Measurements from ENCODE around the gene CNGA2. TPM values are rescaled to one million over a fixed set of nuclear protein-coding genes. Genes with fewer than 3 reads are reported as not detected.

The CNGA2 gene
- total and polyA plus RNA-seq, 2 donors (not counting 3 experiments of a cell fraction or from before 2014, with no cell fraction given), result not detected

GRCh38 chrX:151726751-151727150 lies 7.8 kb upstream of the CNGA2 start:
- TF ChIP-seq POLR2AphosphoS5 (IDR thresholded peaks at IDR 0.05; ENCODE audit: insufficient read depth, low read depth, low read length) (no peak), EZH2 (IDR thresholded peaks at IDR 0.05; ENCODE audit: borderline replicate concordance, low read depth, low read length, severe bottlenecking) (no peak)
- H3K4me1 ChIP-seq (ENCODE audit: control insufficient read depth, extremely low read depth, insufficient read depth, low read length), result no peaks in the 10 kb centered on the region
- POLR2A ChIA-PET, result no interaction called here

GRCh38 chrX:151727346-151727745 lies 7.2 kb upstream of the CNGA2 start:
- H3K36me3 ChIP-seq (ENCODE audit: control insufficient read depth in 2 of 2, extremely low read depth in 1 of 2, insufficient read depth in 2 of 2, low read length in 2 of 2), result no peaks in the 10 kb centered on the region
- H3K4me2 ChIP-seq (ENCODE audit: insufficient read depth, low read length), result no peak overlapping the region
- no peaks in the 10 kb centered on the region for H3K79me2 ChIP-seq (ENCODE audit: control insufficient read depth, insufficient read depth, low read length)
- no peak for TF ChIP-seq POLR2A (IDR thresholded peaks at IDR 0.05; ENCODE audit: low read depth, low read length)
- TF ChIP-seq GATA2 (IDR thresholded peaks at IDR 0.05; ENCODE audit: insufficient read depth, insufficient read length, low read depth, low read length), result no peak
- no peak for TF ChIP-seq CTCF (IDR thresholded peaks at IDR 0.05; ENCODE audit: extremely low read depth in 1 of 2, insufficient read depth in 1 of 2, low read depth in 1 of 2, low read length in 2 of 2)
- no peak for TF ChIP-seq MYC (IDR thresholded peaks at IDR 0.05; ENCODE audit: low read depth, low read length)
- TF ChIP-seq MAX (IDR thresholded peaks at IDR 0.05; ENCODE audit: insufficient read depth, insufficient read length), result no peak
- no peak for TF ChIP-seq JUN (IDR thresholded peaks at IDR 0.05; ENCODE audit: borderline replicate concordance, insufficient read depth, insufficient read length, low read depth)
- no peak for TF ChIP-seq POLR2AphosphoS5 (IDR thresholded peaks at IDR 0.05; ENCODE audit: insufficient read depth, low read depth, low read length)
- TF ChIP-seq EZH2 (IDR thresholded peaks at IDR 0.05; ENCODE audit: borderline replicate concordance, low read depth, low read length, severe bottlenecking), result no peak
- no peak for TF ChIP-seq FOS (IDR thresholded peaks at IDR 0.05; ENCODE audit: borderline replicate concordance, insufficient read depth, low read length)
- no peaks in the 10 kb centered on the region for H3K4me1 ChIP-seq (ENCODE audit: control insufficient read depth, extremely low read depth, insufficient read depth, low read length)
- ChIA-PET CTCF (no interaction called here), POLR2A (no interaction called here)
- no peaks in the 10 kb centered on the region for H3K9me3 ChIP-seq (replicated peaks; ENCODE audit: control insufficient read depth, insufficient read depth, low read length)
- H3K27me3 ChIP-seq (ENCODE audit: control insufficient read depth in 2 of 2, insufficient read depth in 2 of 2, low read length in 2 of 2), result no peaks in the 10 kb centered on the region
- no TSS peak for BruUV-seq (replicated peaks)
- DNase-seq (ENCODE audit: low read depth, low spot score), result no peak
- FAIRE-seq, result no peak
- no peak overlapping the region for H3K9ac ChIP-seq (replicated peaks; ENCODE audit: extremely low read depth, insufficient read depth, low read length)
- no peaks in the 10 kb centered on the region for H4K20me1 ChIP-seq (replicated peaks; ENCODE audit: control insufficient read depth, extremely low read depth, insufficient read depth, low read length)
- intact Hi-C loops (cut with micrococcal nuclease) (no loop called here), dilution Hi-C loops (cut with MboI; ENCODE audit: extremely low pct_ligation_motif_present, low sequenced_read_pairs) (no loop called here)
- H3K9me1 ChIP-seq (replicated peaks; ENCODE audit: control insufficient read depth, extremely low read depth, insufficient read depth, low read length), result no peaks in the 10 kb centered on the region
- H2AFZ ChIP-seq (ENCODE audit: low read depth, low read length), result no peak overlapping the region
- no peak overlapping the region for H3K4me3 ChIP-seq (replicated peaks in 1 of 3; ENCODE audit: insufficient read depth in 1 of 3, low read depth in 1 of 3, low read length in 3 of 3)
- H3K27ac ChIP-seq (ENCODE audit: insufficient read depth, low read depth, low read length), result no peak overlapping the region

More at GRCh38 chrX:151726751-151727150, 7.8 kb upstream of the CNGA2 start:
- Histone ChIP-seq H2AFZ (ENCODE audit: low read depth, low read length) (no peak overlapping the region), H3K27me3 (ENCODE audit: control insufficient read depth in 2 of 2, insufficient read depth in 2 of 2, low read length in 2 of 2) (no peaks in the 10 kb centered on the region), H3K79me2 (ENCODE audit: control insufficient read depth, insufficient read depth, low read length) (no peaks in the 10 kb centered on the region), H4K20me1 (replicated peaks; ENCODE audit: control insufficient read depth, extremely low read depth, insufficient read depth, low read length) (no peaks in the 10 kb centered on the region), H3K9ac (replicated peaks; ENCODE audit: extremely low read depth, insufficient read depth, low read length) (no peak overlapping the region), H3K27ac (ENCODE audit: insufficient read depth, low read depth, low read length) (no peak overlapping the region), H3K9me1 (replicated peaks; ENCODE audit: control insufficient read depth, extremely low read depth, insufficient read depth, low read length) (no peaks in the 10 kb centered on the region), H3K9me3 (replicated peaks; ENCODE audit: control insufficient read depth, insufficient read depth, low read length) (no peaks in the 10 kb centered on the region), H3K36me3 (ENCODE audit: control insufficient read depth in 2 of 2, extremely low read depth in 1 of 2, insufficient read depth in 2 of 2, low read length in 2 of 2) (no peaks in the 10 kb centered on the region), H3K4me2 (ENCODE audit: insufficient read depth, low read length) (no peak overlapping the region), H3K4me3 (replicated peaks in 1 of 3; ENCODE audit: insufficient read depth in 1 of 3, low read depth in 1 of 3, low read length in 3 of 3) (no peak overlapping the region)
- intact Hi-C loops (cut with micrococcal nuclease) (no loop called here), dilution Hi-C loops (cut with MboI; ENCODE audit: extremely low pct_ligation_motif_present, low sequenced_read_pairs) (no loop called here)
- FAIRE-seq (no peak), DNase-seq (ENCODE audit: low read depth, low spot score) (no peak)
- CTCF ChIA-PET, result no interaction called here
- no TSS peak for BruUV-seq (replicated peaks)
